GM18505 (cell line): ENCODE measurements around the gene SSBP1.
"Not testable (repeated sequence)": the region's sequence is repeated elsewhere in the genome, so short reads cannot be mapped to it uniquely, and the experiment has no call there.

ENCODE experiments used
- ATAC-seq: cut with Tn5 transposase; IDR thresholded peaks from one replicate; pipeline ENCODE4 v1.9.1; 2021; ENCODE audit not compliant: unreplicated experiment
- POLR2A ChIP-seq: IDR thresholded peaks from 4 replicates; pipeline ENCODE4 v1.6.1; 2011; ENCODE audit warnings: borderline replicate concordance; ENCODE audit not compliant: insufficient read depth, insufficient read length; ENCODE audit errors: extremely low read depth

Gene SSBP1, protein sequence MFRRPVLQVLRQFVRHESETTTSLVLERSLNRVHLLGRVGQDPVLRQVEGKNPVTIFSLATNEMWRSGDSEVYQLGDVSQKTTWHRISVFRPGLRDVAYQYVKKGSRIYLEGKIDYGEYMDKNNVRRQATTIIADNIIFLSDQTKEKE

DNA sequence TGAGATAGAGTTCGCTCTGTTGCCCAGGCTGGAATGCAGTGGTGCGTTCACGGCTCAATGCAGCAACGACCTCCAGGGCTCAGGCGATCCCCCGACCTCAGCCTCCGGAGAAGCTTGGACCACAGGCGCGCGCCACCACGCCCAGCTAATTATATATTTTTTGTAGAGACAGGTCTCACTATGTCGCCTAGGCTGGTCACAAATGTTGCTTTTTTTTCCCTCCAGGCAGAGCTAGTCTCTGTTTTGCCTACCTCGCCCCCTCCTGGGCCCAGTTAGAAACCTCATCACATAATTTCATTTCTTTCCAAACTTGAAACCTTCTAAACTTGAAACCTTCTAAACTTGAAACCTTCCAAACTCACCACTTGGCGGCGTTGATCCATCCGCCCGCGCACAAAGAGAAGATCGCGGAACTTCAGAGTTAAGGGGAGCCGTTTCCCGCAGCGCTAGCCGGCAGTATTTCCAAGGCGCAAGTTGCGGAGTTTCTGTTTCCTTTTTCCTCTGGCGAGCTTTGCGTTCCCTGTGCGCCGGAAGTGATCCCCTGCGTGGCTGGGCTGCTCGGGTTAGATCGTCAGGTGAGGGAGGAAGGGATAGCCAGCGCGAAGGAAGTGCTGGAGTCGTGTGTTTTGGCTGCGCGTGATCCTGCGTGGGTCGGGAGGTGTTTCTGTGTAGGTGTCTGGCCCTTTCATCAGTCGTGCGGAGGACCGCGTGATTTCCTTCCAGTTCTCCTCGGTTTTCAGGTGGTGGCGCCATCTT lies at the start of gene SSBP1:
Gene SSBP1 (plus strand): TSS at position 523 of the 756 bp plus-strand sequence. CDS start 809 bp downstream, outside the sequence.
- peak; percentile 96 for TF ChIP-seq POLR2A
- peak; percentile 90 for ATAC-seq

DNA sequence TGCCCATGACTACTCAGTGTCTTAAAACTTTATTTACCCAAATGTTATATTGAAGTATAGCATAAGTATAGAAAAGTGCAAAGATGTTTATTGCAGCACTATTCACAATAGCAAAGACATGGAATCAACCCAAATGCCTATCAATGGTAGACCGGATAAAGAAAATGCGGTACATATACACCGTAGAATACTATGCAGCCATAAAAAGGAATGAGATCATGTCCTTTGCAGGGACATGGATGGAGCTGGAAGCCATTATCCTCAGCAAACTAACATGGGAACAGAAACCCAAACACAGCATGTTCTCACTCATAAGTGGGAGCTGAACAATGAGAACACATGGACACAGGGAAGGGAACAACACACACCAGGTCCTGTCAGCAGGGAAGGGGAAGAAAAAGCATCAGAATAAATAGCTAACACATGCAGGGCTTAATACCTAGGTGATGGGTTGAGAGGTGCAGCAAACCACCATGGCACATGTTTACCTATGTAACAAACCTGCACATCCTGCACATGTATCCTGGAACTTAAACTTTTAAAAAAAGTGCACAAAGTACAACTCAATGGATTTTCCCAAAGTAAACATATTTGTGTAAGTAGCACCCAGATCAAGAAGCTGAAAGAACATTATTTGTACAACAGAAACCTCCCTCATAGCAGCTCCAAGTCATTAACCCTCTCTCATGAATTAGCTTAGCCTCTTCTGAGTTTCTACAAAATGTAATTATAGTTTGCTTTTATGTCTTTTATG lies 48.9 kb upstream of the SSBP1 start:
- ATAC-seq = not testable (repeated sequence)

DNA sequence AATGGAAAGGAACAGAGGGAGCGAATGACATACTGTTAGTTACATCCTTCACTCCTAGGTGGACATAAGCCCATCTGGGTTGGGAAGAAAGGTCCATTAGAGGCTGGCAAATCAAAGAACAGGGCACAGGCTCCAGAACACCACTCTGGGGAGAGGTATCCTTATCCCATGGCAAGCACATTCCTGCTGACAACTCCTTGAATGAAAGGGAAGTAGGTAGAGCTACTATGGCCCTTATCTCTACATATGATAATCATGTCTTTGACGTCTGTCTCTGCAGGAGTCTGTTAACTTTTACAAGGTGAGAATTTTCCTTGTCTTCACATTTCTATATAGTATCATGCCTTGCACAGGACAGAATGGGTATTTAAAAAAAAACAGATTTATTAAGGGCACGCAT lies 46.6 kb upstream of the SSBP1 start:
- TF ChIP-seq POLR2A = no peak
- ATAC-seq = no peak

DNA sequence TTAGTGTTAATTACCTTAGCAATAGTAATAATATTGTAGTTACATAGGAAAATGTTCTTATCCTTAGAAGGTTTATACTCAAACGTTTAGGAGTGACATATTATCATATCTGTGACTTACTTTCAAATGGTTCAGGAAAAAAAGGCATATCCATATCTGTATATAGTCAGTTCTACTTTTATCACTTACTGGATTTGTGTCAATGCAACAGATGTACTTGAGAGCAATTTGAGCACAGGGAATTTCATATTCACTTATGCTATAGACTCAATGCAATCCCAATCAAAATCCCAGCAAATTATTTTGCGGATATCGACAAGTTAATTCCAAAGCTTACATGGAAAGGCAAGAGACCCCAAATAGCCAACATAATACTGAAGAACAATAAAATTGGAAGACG lies 46.2 kb upstream of the SSBP1 start:
- ATAC-seq = no peak
- no peak for TF ChIP-seq POLR2A

DNA sequence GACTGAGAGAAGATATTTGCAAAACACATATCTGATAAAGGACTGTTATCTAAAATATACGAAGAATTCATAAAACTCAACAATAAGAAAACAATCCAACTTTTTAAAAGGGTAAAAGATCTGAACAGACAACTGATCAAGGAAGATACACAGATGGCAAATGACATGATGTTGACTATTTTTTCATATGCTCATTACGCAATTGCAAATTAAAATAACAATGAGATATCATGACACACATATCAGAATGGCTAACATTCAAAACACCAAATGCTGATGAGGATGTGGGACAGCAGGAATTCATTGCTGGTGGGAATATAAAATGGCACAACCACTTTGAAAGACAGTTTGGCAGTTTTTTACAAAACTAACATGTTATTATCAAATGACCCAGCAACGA lies 45.1 kb upstream of the SSBP1 start:
- TF ChIP-seq POLR2A = no peak
- ATAC-seq = no peak

DNA sequence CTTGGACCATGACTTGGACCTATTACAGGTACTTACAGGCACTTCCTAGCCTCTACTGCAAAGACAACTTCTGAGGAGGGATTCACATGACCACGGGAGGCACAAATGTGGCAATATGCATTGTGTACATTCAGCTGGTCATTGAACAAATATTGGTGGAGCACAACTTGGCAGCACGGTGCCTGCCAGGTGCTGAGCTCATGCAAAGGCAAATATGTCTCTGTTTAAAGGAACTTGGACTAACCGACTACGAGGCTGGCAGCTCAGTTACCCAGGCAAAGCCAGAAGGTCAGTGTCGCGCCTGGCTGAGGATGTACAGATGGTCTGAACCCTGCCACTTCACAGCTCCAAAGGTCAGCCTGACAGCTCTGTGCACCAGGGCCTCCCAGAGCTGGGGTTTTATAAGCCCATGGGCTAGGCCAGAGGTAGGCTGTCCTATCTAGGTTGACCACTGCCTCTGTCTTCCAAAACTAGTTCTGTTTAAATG lies 42.3 kb upstream of the SSBP1 start:
- ATAC-seq = no peak
- no peak for TF ChIP-seq POLR2A

DNA sequence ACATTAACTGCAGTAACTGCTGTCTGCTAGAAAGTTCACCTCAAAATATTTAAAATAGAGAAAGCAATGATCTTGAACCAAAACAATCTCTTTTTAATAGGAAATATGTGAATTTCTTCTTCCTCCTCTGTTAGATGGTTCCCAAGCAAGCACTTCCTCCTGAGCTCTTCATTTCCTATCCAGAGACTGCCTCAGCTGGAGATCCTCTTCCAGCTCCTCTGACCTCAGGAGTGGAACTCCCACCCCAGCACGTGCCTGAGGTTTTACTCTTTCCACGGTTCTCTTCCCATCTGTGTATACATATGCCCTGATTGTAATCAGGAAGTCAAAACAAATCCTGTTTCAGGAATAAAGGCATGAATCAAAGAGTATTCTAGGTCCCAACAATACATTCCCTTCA lies 41.8 kb upstream of the SSBP1 start:
- no peak for TF ChIP-seq POLR2A
- ATAC-seq = no peak

DNA sequence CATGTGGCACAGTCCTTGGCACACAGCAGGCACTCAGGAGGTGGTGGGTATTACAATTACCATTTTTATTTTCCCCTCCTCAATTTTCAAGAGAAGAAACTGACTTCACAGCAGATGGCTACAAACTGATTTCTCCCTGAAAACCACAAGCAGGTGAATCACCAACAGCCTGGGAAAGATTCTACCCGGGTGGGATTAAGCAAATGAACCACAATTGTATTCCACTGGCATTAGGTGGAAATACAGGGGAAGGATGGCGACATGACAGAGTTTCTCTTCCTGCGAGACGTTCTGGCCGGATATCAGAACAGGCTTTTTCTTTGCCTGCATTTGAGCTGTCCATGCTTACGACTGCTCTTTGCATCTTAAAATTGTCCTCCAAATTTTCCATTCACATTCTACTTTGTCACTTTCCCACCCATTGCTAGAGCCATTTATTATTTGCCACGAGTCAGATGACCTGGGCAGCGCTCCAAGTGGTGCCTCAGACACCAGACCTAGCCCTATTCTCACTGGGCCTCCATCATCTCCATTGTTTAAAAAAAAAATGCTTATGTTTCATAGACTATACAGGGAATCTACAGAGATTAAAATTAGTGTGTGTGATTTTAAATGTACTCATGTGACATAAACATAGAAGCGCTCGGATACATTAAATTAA lies 40.8 kb upstream of the SSBP1 start:
- no peak for ATAC-seq
- no peak for TF ChIP-seq POLR2A

DNA sequence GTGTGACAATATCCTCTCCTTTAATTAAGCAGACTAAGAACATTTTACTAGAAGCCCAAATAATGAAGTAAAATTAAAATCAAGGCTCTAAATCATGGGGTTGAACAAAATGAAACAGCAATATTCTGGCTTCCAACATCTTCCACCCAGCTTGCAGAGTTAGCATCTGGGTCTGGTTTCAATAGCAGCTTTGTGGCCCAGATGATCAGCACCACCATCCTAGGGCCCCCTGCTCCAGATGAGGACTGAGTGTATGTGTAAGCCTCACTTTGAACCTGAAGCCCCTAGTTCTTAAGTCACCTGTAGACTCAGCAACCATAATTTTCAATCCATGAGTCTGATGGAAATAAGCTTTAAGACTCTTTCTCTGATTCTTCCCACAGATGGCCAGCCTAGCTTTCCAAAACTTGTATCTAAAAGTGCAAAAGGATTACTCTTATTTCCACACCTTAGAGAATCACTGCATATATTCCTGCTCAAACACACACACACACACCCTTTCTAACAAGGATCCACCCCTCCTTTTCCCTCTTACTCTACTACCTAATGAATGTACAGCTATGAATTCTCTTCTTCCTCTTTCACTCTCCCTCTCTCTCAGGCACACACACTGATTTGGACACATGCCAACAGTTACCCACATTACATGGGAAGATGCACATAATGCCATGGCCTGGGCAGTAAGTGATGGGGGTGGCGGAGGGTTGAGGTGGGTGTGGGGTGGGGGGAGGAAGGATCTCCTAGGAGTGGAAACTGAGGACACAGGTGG lies 39.7 kb upstream of the SSBP1 start:
- TF ChIP-seq POLR2A = no peak
- no peak for ATAC-seq

DNA sequence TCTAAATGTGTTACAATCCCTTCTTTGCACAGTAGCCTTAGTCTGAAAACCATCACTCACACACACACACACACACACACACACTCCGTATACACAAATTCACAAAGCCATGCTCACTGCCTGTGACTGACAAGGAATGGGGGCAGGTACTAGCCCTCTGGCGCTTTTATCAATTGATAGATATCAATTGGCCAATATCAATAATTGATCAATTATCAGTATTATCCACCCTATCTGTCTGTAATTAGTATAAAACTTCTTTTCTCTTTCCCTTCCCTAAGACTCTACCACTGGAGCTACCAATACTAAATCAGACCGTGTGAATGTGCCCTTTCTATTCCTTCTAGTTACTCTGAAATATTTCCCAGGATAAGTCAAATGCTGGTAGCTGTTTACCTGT lies 38.3 kb upstream of the SSBP1 start:
- no peak for ATAC-seq
- no peak for TF ChIP-seq POLR2A

DNA sequence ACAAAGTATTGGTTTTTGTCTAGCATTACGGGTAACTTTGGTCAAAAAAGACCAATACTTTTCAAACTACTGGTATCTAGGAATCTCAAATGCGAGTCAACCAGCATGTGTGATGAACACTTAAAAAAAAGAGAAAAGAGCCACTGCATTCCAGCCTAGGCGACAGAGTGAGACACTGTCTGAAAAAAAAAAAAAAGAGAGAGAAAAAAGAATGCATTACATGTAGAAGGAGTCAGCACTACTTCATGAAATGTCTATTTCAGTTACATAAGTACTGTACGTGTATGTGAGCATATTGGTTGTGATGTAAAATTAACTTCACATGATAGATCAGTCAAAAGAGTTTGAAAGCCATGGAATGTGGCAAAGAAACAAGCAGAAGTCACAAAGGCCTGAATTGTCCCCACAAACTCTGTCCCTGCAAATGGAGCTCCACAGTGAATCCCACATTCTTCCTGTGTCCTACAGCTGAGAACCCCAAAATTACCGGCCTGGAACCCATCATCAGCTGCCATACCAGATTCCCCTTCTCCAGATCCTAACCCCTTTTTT lies 37.8 kb upstream of the SSBP1 start:
- TF ChIP-seq POLR2A = no peak
- no peak for ATAC-seq

DNA sequence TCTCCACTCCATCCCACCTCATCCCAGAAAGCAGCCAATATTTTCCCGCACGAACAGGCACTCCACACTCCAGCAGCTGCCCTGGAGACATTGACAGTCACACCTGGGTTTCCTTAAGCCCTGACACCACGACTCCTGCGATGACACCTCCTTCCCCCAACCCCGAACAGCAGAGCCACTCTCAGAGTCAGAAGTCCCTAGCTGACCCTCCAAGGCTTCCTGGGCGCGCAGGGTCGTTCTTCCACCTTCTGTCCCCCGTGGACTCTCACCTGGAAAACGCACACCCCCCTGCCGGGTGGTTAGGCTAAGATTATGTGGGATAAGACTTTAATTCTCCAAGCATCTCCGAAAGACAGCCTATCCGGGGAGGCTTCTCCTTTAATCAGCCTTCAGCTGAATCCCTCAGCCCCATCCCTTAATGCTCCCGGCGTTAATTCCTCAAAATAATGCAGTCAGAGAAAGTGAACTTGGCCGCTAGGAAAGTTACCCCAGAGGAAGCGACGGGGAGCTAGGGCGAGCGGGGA lies 37.2 kb upstream of the SSBP1 start:
- TF ChIP-seq POLR2A = no peak
- ATAC-seq = no peak

DNA sequence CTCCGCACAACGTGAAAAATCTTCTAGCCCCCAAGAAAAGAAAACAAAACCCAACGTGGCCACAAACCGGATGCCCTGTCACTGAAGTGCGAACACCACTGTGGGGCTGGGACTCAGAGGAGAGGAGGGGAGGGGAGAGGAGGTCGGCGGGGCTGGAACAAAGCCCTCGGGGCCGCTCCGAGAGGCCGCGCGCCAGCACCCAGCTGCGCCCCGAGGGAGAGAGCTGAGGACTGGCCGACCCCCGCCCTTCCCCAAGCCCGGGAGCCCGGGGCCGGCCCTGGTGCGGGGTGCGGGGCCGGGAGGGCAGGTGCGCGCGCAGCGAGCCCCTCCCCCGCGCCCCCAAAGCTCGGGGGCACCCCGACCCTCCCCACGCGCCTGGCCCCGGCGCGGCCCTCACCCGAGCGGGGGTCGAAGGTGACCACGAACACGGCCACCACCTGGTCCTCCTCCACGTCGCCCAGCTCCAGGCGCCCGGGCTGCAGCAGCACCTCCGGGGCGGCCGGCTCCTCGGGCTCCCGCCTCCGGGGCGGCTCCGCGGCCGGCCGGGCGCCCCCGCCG lies 36.6 kb upstream of the SSBP1 start:
- ATAC-seq = peak; percentile 79

More for the DNA sequence above, 36.6 kb upstream of the SSBP1 start:
- peak; percentile 67 for TF ChIP-seq POLR2A
